Hematopoietic multipotent progenitor cell (in vitro differentiated cells): ENCODE measurements around the gene KLF2. TPM values are rescaled to one million over a fixed set of nuclear protein-coding genes. Genes with fewer than 3 reads are reported as not detected.
A peak's percentile ranks its signal among the peaks of the same experiment; 100 is the strongest.

Source experiments
- DNase-seq, 3 donors: peaks; one replicate each; pipeline ENCODE4 v3.0.0-alpha.2; 2011 to 2015; ENCODE audit warnings: low read depth in 2 of 3, low spot score in 2 of 3
- total RNA-seq: library from RNA; depleted of rRNA; stranded (reverse); fragments of >200 nt; gene quantifications from one replicate; pipeline ENCODE4 v1.2.3, GENCODE V29; 2012

Gene KLF2
- total RNA-seq, 1 donor = 219 TPM

GRCh38 chr19:16361926-16362325 lies 37.3 kb downstream of the KLF2 start:
- DNase-seq = no peak

- no peak for DNase-seq
Measured at GRCh38 chr19:16363133-16363851, 38.7 kb downstream of the KLF2 start.

- DNase-seq = no peak
Measured at GRCh38 chr19:16363852-16364230, 39.2 kb downstream of the KLF2 start.

GRCh38 chr19:16364231-16364865 lies 39.7 kb downstream of the KLF2 start:
- no peak for DNase-seq

- DNase-seq = no peak
Measured at GRCh38 chr19:16365300-16365996, 40.8 kb downstream of the KLF2 start.

- DNase-seq = no peak
Measured at GRCh38 chr19:16366056-16366432, 41.4 kb downstream of the KLF2 start.

GRCh38 chr19:16366433-16367260 lies 42.0 kb downstream of the KLF2 start:
- DNase-seq = peak in 2 of 3 donors; percentile 53 to 73

GRCh38 chr19:16367261-16367683 lies 42.6 kb downstream of the KLF2 start:
- peak in 2 of 3 donors; percentile 71 to 81 for DNase-seq

- peak in 1 of 3 donors; percentile 67 for DNase-seq
Measured at GRCh38 chr19:16368385-16369305, 44.0 kb downstream of the KLF2 start.

GRCh38 chr19:16369306-16369663 lies 44.7 kb downstream of the KLF2 start:
- DNase-seq = no peak

GRCh38 chr19:16369664-16370576 lies 45.3 kb downstream of the KLF2 start:
- peak in 1 of 3 donors; percentile 70 for DNase-seq

- DNase-seq = no peak
Measured at GRCh38 chr19:16370641-16371391, 46.2 kb downstream of the KLF2 start.

- DNase-seq = peak; percentile 81 to 85 (median 84)
Measured at GRCh38 chr19:16371540-16371986, 46.9 kb downstream of the KLF2 start.

- DNase-seq = no peak
Measured at GRCh38 chr19:16372065-16372915, 47.7 kb downstream of the KLF2 start.

GRCh38 chr19:16373079-16373478 lies 48.5 kb downstream of the KLF2 start:
- no peak for DNase-seq

- no peak for DNase-seq
Measured at GRCh38 chr19:16373532-16373931, 48.9 kb downstream of the KLF2 start.

GRCh38 chr19:16373989-16374388 lies 49.4 kb downstream of the KLF2 start:
- DNase-seq = no peak
